HepG2 (cell line): ENCODE results near the gene SMG7. TPM values are rescaled to one million over a fixed set of nuclear protein-coding genes. Genes with fewer than 3 reads are reported as not detected.

Experiments
- ATAC-seq: fragments of 200-7000 bp; cut with Tn5 transposase; 3 replicates; pipeline ENCODE4 v1.9.1; 2020; ENCODE audit warnings: mild to moderate bottlenecking, moderate library complexity
- BruUV-seq: library from RNA; stranded (reverse); fragments of 400-500 nt; replicated peaks from 2 replicates; lab custom pipeline; 2021; lab: Mats Ljungman, UMichigan
- CTCF ChIA-PET: fragments of 300-600 bp; formaldehyde crosslinking; extraction: SDS; loops from one replicate; lab custom pipeline; 2021; ENCODE audit warnings: low total read pairs, inconsistent platforms, low intra/inter-chr PET ratio; lab: Yijun Ruan, JAX
- POLR2A ChIA-PET: fragments of 350-600 bp; sonication (Branson Sonifier 250); formaldehyde crosslinking; loops from one replicate; lab custom pipeline; 2020; ENCODE audit warnings: antibody characterized with exemption, inconsistent platforms; lab: Yijun Ruan, JAX
- DNase-seq: peaks from one replicate; pipeline ENCODE4 v3.0.0-alpha.2; 2015; ENCODE audit warnings: low spot score
- FAIRE-seq: peaks from 3 replicates; lab custom pipeline; 2011; peaks lifted over from hg19 to GRCh38; lab: Jason Lieb, UNC
- H2AFZ ChIP-seq: one replicate; pipeline ENCODE4 v1.6.1; 2011; ENCODE audit warnings: low read length, inconsistent platforms
- H3K27ac ChIP-seq: fragments of 300-600 bp; 3 replicates; pipeline ENCODE4 v1.8.0; 2011; ENCODE audit warnings: mixed run types, mild to moderate bottlenecking, mixed read lengths, low read length, inconsistent platforms; ENCODE audit not compliant: insufficient read depth; ENCODE audit errors: extremely low read length
- H3K27me3 ChIP-seq, 2 experiments: fragments of 200-600 bp in 1 of 2; 2 replicates in 1 of 2; 3 replicates in 1 of 2; pipeline versions ENCODE4 v1.6.0 to v1.8.0; 2011; ENCODE audit warnings: low read length in 2 of 2, mild to moderate bottlenecking in 2 of 2, moderate library complexity in 2 of 2, inconsistent platforms in 1 of 2; ENCODE audit not compliant: insufficient read depth in 2 of 2, control insufficient read depth in 1 of 2
- H3K36me3 ChIP-seq, 2 experiments: fragments of 200-600 bp in 1 of 2; replicated peaks in 1 of 2; 2 replicates in 1 of 2; 3 replicates in 1 of 2; pipeline versions ENCODE4 v1.5.1 to v1.8.0; 2011; ENCODE audit warnings: low read length in 2 of 2, inconsistent platforms in 1 of 2; ENCODE audit not compliant: insufficient read depth in 2 of 2, control insufficient read depth in 1 of 2
- H3K4me1 ChIP-seq: 2 replicates; pipeline ENCODE4 v1.5.1; 2012; ENCODE audit warnings: low read length, inconsistent platforms; ENCODE audit not compliant: insufficient read depth
- H3K4me2 ChIP-seq: 2 replicates; pipeline ENCODE4 v1.6.0; 2011; ENCODE audit warnings: low read depth, low read length, inconsistent platforms
- H3K4me3 ChIP-seq, 3 experiments: fragments of 200-600 bp in 1 of 3; sonication (generic), shearing (Covaris generic) in 1 of 3; replicated peaks in 1 of 3; 2 replicates each; pipeline ENCODE4 v1.5.1; 2011 to 2016; ENCODE audit warnings: low read length in 3 of 3, inconsistent platforms in 2 of 3, low read depth in 2 of 3, mild to moderate bottlenecking in 2 of 3, control low read depth in 1 of 3, mixed read lengths in 1 of 3; ENCODE audit not compliant: insufficient read depth in 1 of 3
- H3K79me2 ChIP-seq: one replicate; pipeline ENCODE4 v1.6.1; 2011; ENCODE audit warnings: low read length, inconsistent platforms; ENCODE audit not compliant: insufficient read depth
- H3K9ac ChIP-seq: 2 replicates; pipeline ENCODE4 v1.6.0; 2011; ENCODE audit warnings: mild to moderate bottlenecking, low read depth, low read length, inconsistent platforms; ENCODE audit not compliant: insufficient read depth
- H3K9me3 ChIP-seq: 2 replicates; pipeline ENCODE4 v1.5.1; 2012; ENCODE audit warnings: mild to moderate bottlenecking, low read length
- H4K20me1 ChIP-seq: 2 replicates; pipeline ENCODE4 v1.6.0; 2011; ENCODE audit warnings: inconsistent platforms, mild to moderate bottlenecking, low read length, moderate library complexity; ENCODE audit not compliant: insufficient read depth
- BORCS8-MEF2B ChIP-seq: sonication (generic); formaldehyde crosslinking; IDR thresholded peaks from 2 replicates; pipeline ENCODE4 v1.8.0; 2022; ENCODE audit warnings: mild to moderate bottlenecking, missing genetic modification reagents
- MAFF ChIP-seq: IDR thresholded peaks from 2 replicates; pipeline ENCODE4 v1.6.1; 2011; ENCODE audit warnings: low read depth, low read length, improper control_type of control experiment
- MIXL1 ChIP-seq: IDR thresholded peaks from 2 replicates; pipeline ENCODE4 v1.6.1; 2016
- MLLT10 ChIP-seq: sonication (generic); formaldehyde crosslinking; IDR thresholded peaks from 2 replicates; pipeline ENCODE4 v1.4.0; 2020; ENCODE audit warnings: missing genetic modification reagents
- RFXANK ChIP-seq: IDR thresholded peaks from 2 replicates; pipeline ENCODE4 v1.6.1; 2016
- SMC3 ChIP-seq: IDR thresholded peaks from 2 replicates; pipeline ENCODE4 v1.6.1; 2011; ENCODE audit warnings: low read length, improper control_type of control experiment
- XRCC5 ChIP-seq: fragments of 200-400 bp; formaldehyde crosslinking; optimal IDR thresholded peaks from 2 replicates; pipeline ENCODE3; 2017; ENCODE audit warnings: mild to moderate bottlenecking, low read length
- ZNF354B ChIP-seq: sonication (generic); formaldehyde crosslinking; IDR thresholded peaks from 2 replicates; pipeline ENCODE4 v1.8.0; 2022; ENCODE audit warnings: mild to moderate bottlenecking, missing genetic modification reagents
- ZNF816 ChIP-seq: sonication (generic); formaldehyde crosslinking; IDR thresholded peaks from 2 replicates; pipeline ENCODE4 v1.8.0; 2022; ENCODE audit warnings: missing genetic modification reagents, mild to moderate bottlenecking, borderline replicate concordance
- WGBS: methylation state at CpG from one replicate; pipeline ENCODE4 v1.1.6; 2017; ENCODE audit warnings: low lambda C conversion rate; 5-methylcytosine and 5-hydroxymethylcytosine counted together
- in situ Hi-C: cut with HindIII; loops from 2 replicates; pipeline ENCODE4 v1.10.0; 2017; ENCODE audit warnings: low pct_unique_long_range_greater_than_20kb; ENCODE audit not compliant: extremely low pct_ligation_motif_present
- intact Hi-C: fragments of 100-400 bp; cut with micrococcal nuclease; formaldehyde crosslinking; loops from one replicate; pipeline ENCODE4 v1.10.0; 2022; ENCODE audit not compliant: unreplicated experiment
- polyA plus RNA-seq, 8 experiments: library from polyadenylated mRNA; depleted of rRNA in 3 of 8; stranded (reverse) in 7 of 8; unstranded in 1 of 8; fragments of >200 nt; fragmentation: Illumina TruSeq in 4 of 8; extraction: Trizol in 4 of 8; gene quantifications; 2 replicates each; pipeline versions ENCODE4 v1.2.1 to v1.2.3, GENCODE V29; 2011 to 2016; ENCODE audit warnings: low read depth in 4 of 8, missing spikeins in 1 of 8, mixed read lengths in 1 of 8; ENCODE audit not compliant: insufficient read depth in 1 of 8
- total RNA-seq, 5 experiments: library from RNA; depleted of rRNA; stranded (reverse); fragments of >200 nt; fragmentation: Illumina TruSeq; extraction: Trizol; gene quantifications; 2 replicates each; pipeline ENCODE4 v1.2.3, GENCODE V29; 2016; ENCODE audit warnings: low read depth in 1 of 5
- TF ChIP-seq, protein P1 (sequence below): sonication (generic); formaldehyde crosslinking; IDR thresholded peaks from 2 replicates; pipeline ENCODE4 v1.4.0; 2020; ENCODE audit warnings: low read depth, mild to moderate bottlenecking, missing genetic modification reagents
- TF ChIP-seq, protein P2 (sequence below): sonication (generic); formaldehyde crosslinking; IDR thresholded peaks from 2 replicates; pipeline ENCODE4 v1.4.0; 2020; ENCODE audit warnings: mild to moderate bottlenecking, missing genetic modification reagents
- TF ChIP-seq, protein P3 (sequence below), 2 experiments: sonication (generic) in 1 of 2; formaldehyde crosslinking in 1 of 2; IDR thresholded peaks; 2 replicates each; pipeline versions ENCODE4 v1.5.1 to v1.6.1; 2011 to 2020; ENCODE audit warnings: borderline replicate concordance in 1 of 2, low read depth in 1 of 2, low read length in 1 of 2, mild to moderate bottlenecking in 1 of 2, missing genetic modification reagents in 1 of 2, moderate library complexity in 1 of 2
- TF ChIP-seq, protein P4 (sequence below): sonication (generic); formaldehyde crosslinking; IDR thresholded peaks from 2 replicates; pipeline ENCODE4 v1.5.0; 2020; ENCODE audit warnings: missing genetic modification reagents, mild to moderate bottlenecking, borderline replicate concordance

SMG7 gene
- total and polyA plus RNA-seq, 2 of the 13 experiments (the other 11 are each of a cell fraction or from before 2014, with no cell fraction given) = 14.9 to 27.9 TPM

DNA sequence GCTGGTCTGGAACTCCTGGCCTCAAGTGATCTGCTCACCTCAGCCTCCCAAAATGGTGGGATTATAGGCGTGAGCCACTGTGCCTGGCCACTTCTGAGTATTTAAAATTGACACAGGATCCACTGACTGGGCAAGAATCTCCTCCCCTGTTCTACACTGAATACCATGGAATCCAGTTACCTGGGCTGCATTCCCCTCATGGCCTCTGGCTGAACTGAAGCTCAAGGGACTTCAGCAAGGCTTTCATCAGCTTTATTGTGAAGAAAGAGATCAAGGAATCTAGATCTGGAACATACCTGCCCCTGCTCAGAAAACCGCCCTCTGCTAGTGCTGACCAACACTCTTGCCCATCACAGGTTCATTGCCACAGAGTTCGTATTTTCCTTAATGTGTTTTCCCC, 97.5 kb downstream of the SMG7 start:
- no peak for DNase-seq
- Histone ChIP-seq H3K9ac (no peak overlapping the region), H3K79me2 (no peaks in the 10 kb centered on the region), H3K4me3 (no peak overlapping the region), H3K27me3 (no peaks in the 10 kb centered on the region), H3K4me1 (peaks cover 18% of the 10 kb centered on the region), H2AFZ (no peak overlapping the region), H3K36me3 (no peaks in the 10 kb centered on the region), H3K4me2 (no peak overlapping the region), H4K20me1 (no peaks in the 10 kb centered on the region), H3K27ac (no peak overlapping the region), H3K9me3 (no peaks in the 10 kb centered on the region)
- in situ Hi-C loops (loop anchor here (25.0 kb wide), 1 partner anchor 282 kb away; no protein-coding TSS in a partner anchor), intact Hi-C loops (no loop called here)
- POLR2A ChIA-PET = no interaction called here
- ATAC-seq = no peak; the same call in 2 of the 3 replicates
- no TSS peak for BruUV-seq
- FAIRE-seq = no peak
- 55% methylated on average over 3 of the region's 3 CpGs for WGBS
- CTCF ChIA-PET = no interaction called here
- no peak for TF ChIP-seq SMC3
- no peak for TF ChIP-seq ZNF816 (CRISPR knock-in tag)
- no peak for TF ChIP-seq BORCS8-MEF2B
- TF ChIP-seq MLLT10 (CRISPR knock-in tag) = no peak
- TF ChIP-seq, protein P1, sequence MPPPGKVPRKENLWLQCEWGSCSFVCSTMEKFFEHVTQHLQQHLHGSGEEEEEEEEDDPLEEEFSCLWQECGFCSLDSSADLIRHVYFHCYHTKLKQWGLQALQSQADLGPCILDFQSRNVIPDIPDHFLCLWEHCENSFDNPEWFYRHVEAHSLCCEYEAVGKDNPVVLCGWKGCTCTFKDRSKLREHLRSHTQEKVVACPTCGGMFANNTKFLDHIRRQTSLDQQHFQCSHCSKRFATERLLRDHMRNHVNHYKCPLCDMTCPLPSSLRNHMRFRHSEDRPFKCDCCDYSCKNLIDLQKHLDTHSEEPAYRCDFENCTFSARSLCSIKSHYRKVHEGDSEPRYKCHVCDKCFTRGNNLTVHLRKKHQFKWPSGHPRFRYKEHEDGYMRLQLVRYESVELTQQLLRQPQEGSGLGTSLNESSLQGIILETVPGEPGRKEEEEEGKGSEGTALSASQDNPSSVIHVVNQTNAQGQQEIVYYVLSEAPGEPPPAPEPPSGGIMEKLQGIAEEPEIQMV (CRISPR knock-in tag) = no peak
- no peak for TF ChIP-seq RFXANK (CRISPR knock-in tag)
- TF ChIP-seq MAFF = no peak
- no peak for TF ChIP-seq ZNF354B (CRISPR knock-in tag)
- TF ChIP-seq MIXL1 (CRISPR knock-in tag) = no peak
- TF ChIP-seq, protein P2, sequence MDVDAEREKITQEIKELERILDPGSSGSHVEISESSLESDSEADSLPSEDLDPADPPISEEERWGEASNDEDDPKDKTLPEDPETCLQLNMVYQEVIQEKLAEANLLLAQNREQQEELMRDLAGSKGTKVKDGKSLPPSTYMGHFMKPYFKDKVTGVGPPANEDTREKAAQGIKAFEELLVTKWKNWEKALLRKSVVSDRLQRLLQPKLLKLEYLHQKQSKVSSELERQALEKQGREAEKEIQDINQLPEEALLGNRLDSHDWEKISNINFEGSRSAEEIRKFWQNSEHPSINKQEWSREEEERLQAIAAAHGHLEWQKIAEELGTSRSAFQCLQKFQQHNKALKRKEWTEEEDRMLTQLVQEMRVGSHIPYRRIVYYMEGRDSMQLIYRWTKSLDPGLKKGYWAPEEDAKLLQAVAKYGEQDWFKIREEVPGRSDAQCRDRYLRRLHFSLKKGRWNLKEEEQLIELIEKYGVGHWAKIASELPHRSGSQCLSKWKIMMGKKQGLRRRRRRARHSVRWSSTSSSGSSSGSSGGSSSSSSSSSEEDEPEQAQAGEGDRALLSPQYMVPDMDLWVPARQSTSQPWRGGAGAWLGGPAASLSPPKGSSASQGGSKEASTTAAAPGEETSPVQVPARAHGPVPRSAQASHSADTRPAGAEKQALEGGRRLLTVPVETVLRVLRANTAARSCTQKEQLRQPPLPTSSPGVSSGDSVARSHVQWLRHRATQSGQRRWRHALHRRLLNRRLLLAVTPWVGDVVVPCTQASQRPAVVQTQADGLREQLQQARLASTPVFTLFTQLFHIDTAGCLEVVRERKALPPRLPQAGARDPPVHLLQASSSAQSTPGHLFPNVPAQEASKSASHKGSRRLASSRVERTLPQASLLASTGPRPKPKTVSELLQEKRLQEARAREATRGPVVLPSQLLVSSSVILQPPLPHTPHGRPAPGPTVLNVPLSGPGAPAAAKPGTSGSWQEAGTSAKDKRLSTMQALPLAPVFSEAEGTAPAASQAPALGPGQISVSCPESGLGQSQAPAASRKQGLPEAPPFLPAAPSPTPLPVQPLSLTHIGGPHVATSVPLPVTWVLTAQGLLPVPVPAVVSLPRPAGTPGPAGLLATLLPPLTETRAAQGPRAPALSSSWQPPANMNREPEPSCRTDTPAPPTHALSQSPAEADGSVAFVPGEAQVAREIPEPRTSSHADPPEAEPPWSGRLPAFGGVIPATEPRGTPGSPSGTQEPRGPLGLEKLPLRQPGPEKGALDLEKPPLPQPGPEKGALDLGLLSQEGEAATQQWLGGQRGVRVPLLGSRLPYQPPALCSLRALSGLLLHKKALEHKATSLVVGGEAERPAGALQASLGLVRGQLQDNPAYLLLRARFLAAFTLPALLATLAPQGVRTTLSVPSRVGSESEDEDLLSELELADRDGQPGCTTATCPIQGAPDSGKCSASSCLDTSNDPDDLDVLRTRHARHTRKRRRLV = no peak
- TF ChIP-seq, protein P3, sequence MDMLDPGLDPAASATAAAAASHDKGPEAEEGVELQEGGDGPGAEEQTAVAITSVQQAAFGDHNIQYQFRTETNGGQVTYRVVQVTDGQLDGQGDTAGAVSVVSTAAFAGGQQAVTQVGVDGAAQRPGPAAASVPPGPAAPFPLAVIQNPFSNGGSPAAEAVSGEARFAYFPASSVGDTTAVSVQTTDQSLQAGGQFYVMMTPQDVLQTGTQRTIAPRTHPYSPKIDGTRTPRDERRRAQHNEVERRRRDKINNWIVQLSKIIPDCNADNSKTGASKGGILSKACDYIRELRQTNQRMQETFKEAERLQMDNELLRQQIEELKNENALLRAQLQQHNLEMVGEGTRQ (IDR thresholded peaks at IDR 0.05; ENCODE audit: low read depth, low read length) = no peak
- TF ChIP-seq, protein P3 (CRISPR knock-in tag; IDR thresholded peaks at IDR 0.05; ENCODE audit: borderline replicate concordance) = no peak
- no peak for TF ChIP-seq XRCC5
- TF ChIP-seq, protein P4, sequence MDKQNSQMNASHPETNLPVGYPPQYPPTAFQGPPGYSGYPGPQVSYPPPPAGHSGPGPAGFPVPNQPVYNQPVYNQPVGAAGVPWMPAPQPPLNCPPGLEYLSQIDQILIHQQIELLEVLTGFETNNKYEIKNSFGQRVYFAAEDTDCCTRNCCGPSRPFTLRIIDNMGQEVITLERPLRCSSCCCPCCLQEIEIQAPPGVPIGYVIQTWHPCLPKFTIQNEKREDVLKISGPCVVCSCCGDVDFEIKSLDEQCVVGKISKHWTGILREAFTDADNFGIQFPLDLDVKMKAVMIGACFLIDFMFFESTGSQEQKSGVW (CRISPR knock-in tag) = no peak
